IMR-90 (cell line): ENCODE measurements around the gene LRRC55. TPM values are rescaled to one million over a fixed set of nuclear protein-coding genes. Genes with fewer than 3 reads are reported as not detected.

ENCODE experiments used
- ATAC-seq: fragments of 200-7000 bp; cut with Tn5 transposase; 2 replicates; pipeline ENCODE4 v1.9.1; 2020; ENCODE audit warnings: low read depth, mild to moderate bottlenecking, moderate library complexity
- BruUV-seq: library from RNA; stranded (reverse); fragments of 400-500 nt; replicated peaks from 2 replicates; lab custom pipeline; 2021; lab: Mats Ljungman, UMichigan
- CTCF ChIA-PET: fragments of 300-600 bp; formaldehyde crosslinking; extraction: SDS; loops from one replicate; lab custom pipeline; 2021; ENCODE audit warnings: antibody characterized with exemption; lab: Yijun Ruan, JAX
- POLR2A ChIA-PET: fragments of 300-600 bp; sonication (Branson Sonifier 250); formaldehyde crosslinking; loops from one replicate; lab custom pipeline; 2022; ENCODE audit warnings: antibody characterized with exemption; ENCODE audit not compliant: unreplicated experiment; lab: Charles Lee
- DNase-seq: peaks from one replicate; pipeline ENCODE4 v3.0.0; 2013
- H2AFZ ChIP-seq: replicated peaks from 2 replicates; pipeline ENCODE3; 2013; ENCODE audit warnings: low read length, mild to moderate bottlenecking; ENCODE audit not compliant: poor library complexity
- H2AK5ac ChIP-seq: 2 replicates; pipeline ENCODE4 v1.6.1; 2013; ENCODE audit warnings: low read depth, low read length, inconsistent platforms
- H2AK9ac ChIP-seq: replicated peaks from 2 replicates; pipeline ENCODE3; 2013; ENCODE audit warnings: mild to moderate bottlenecking, low read depth, low read length, moderate library complexity; ENCODE audit not compliant: poor library complexity
- H2BK120ac ChIP-seq: 2 replicates; pipeline ENCODE4 v1.6.1; 2013; ENCODE audit warnings: low read depth, low read length, inconsistent platforms
- H2BK15ac ChIP-seq: 3 replicates; pipeline ENCODE4 v1.6.1; 2013; ENCODE audit warnings: low read depth, low read length, inconsistent platforms
- H2BK20ac ChIP-seq: 2 replicates; pipeline ENCODE4 v1.6.1; 2013; ENCODE audit warnings: low read depth, mild to moderate bottlenecking, inconsistent platforms, low read length, moderate library complexity
- H2BK5ac ChIP-seq: 2 replicates; pipeline ENCODE4 v1.6.1; 2013; ENCODE audit warnings: mild to moderate bottlenecking, low read depth, low read length, inconsistent platforms; ENCODE audit not compliant: poor library complexity, severe bottlenecking
- H3K14ac ChIP-seq: replicated peaks from 2 replicates; pipeline ENCODE4 v1.6.1; 2013; ENCODE audit warnings: low read depth, low read length, inconsistent platforms
- H3K18ac ChIP-seq: 2 replicates; pipeline ENCODE4 v1.6.1; 2013; ENCODE audit warnings: low read depth, low read length, control low read depth
- H3K23ac ChIP-seq: 2 replicates; pipeline ENCODE4 v1.6.1; 2013; ENCODE audit warnings: low read depth, low read length, inconsistent platforms
- H3K27ac ChIP-seq: 2 replicates; pipeline ENCODE4 v1.5.1; 2013; ENCODE audit warnings: mild to moderate bottlenecking, control low read depth, low read length; ENCODE audit not compliant: insufficient read depth
- H3K27me3 ChIP-seq: 2 replicates; pipeline ENCODE4 v1.6.1; 2013; ENCODE audit warnings: low read length; ENCODE audit not compliant: control insufficient read depth, insufficient read depth
- H3K36me3 ChIP-seq: 2 replicates; pipeline ENCODE4 v1.6.1; 2013; ENCODE audit warnings: low read length, mixed read lengths; ENCODE audit not compliant: control insufficient read depth, insufficient read depth
- H3K4ac ChIP-seq: 2 replicates; pipeline ENCODE4 v1.6.1; 2013; ENCODE audit warnings: low read depth, low read length, inconsistent platforms
- H3K4me1 ChIP-seq: 2 replicates; pipeline ENCODE4 v1.6.1; 2013; ENCODE audit warnings: low read length, mixed read lengths; ENCODE audit not compliant: control insufficient read depth, insufficient read depth
- H3K4me2 ChIP-seq: 2 replicates; pipeline ENCODE4 v1.6.1; 2013; ENCODE audit warnings: low read depth, mild to moderate bottlenecking, control low read depth, low read length, moderate library complexity
- H3K4me3 ChIP-seq: 2 replicates; pipeline ENCODE4 v1.5.1; 2013; ENCODE audit warnings: low read depth, mild to moderate bottlenecking, control low read depth, low read length, moderate library complexity; ENCODE audit not compliant: insufficient read depth
- H3K56ac ChIP-seq: 2 replicates; pipeline ENCODE4 v1.6.1; 2013; ENCODE audit warnings: low read length, inconsistent platforms; ENCODE audit not compliant: insufficient read depth; ENCODE audit errors: extremely low read depth
- H3K79me1 ChIP-seq, 2 experiments: 2 replicates each; pipeline ENCODE4 v1.6.1; 2013; ENCODE audit warnings: low read length in 2 of 2, inconsistent platforms in 1 of 2, low read depth in 1 of 2
- H3K9ac ChIP-seq: 2 replicates; pipeline ENCODE4 v1.6.1; 2013; ENCODE audit warnings: low read depth, low read length, control low read depth
- H3K9me1 ChIP-seq: 2 replicates; pipeline ENCODE4 v1.6.1; 2013; ENCODE audit warnings: low read length, inconsistent platforms; ENCODE audit not compliant: insufficient read depth
- H3K9me3 ChIP-seq: 2 replicates; pipeline ENCODE4 v1.6.1; 2013; ENCODE audit warnings: low read length; ENCODE audit not compliant: control insufficient read depth, insufficient read depth
- H4K20me1 ChIP-seq: 2 replicates; pipeline ENCODE4 v1.6.1; 2013; ENCODE audit warnings: low read length, inconsistent platforms; ENCODE audit not compliant: insufficient read depth
- H4K5ac ChIP-seq: 2 replicates; pipeline ENCODE4 v1.6.1; 2013; ENCODE audit warnings: mild to moderate bottlenecking, low read depth, low read length, control low read depth
- H4K8ac ChIP-seq, 2 experiments: 2 replicates each; pipeline ENCODE4 v1.6.1; 2013; ENCODE audit warnings: low read depth in 2 of 2, low read length in 2 of 2, control low read depth in 1 of 2, inconsistent platforms in 1 of 2
- H4K91ac ChIP-seq: 2 replicates; pipeline ENCODE4 v1.6.1; 2013; ENCODE audit warnings: low read depth, low read length, inconsistent platforms; ENCODE audit not compliant: insufficient read depth
- ELK1 ChIP-seq: fragments of 150-350 bp; IDR thresholded peaks from 2 replicates; pipeline ENCODE4 v1.6.1; 2016; ENCODE audit warnings: low read depth, mild to moderate bottlenecking, low read length, moderate library complexity, borderline replicate concordance
- MAFK ChIP-seq: IDR thresholded peaks from 2 replicates; pipeline ENCODE4 v1.6.1; 2012; ENCODE audit warnings: low read depth, low read length, improper control_type of control experiment
- RFX5 ChIP-seq: IDR thresholded peaks from 2 replicates; pipeline ENCODE4 v1.8.0; 2012; ENCODE audit warnings: low read depth, mild to moderate bottlenecking, low read length, moderate library complexity
- WGBS, 2 experiments: methylation state at CpG; one replicate each; pipeline versions ENCODE4 v1.1.5 to v1.1.7; 2013; ENCODE audit warnings: missing lambda C conversion rate in 2 of 2; ENCODE audit not compliant: insufficient read length in 1 of 2; ENCODE audit errors: extremely low coverage in 2 of 2; 5-methylcytosine and 5-hydroxymethylcytosine counted together
- dilution Hi-C: fragments of 300-500 bp; cut with HindIII; formaldehyde crosslinking; loops from one replicate; pipeline ENCODE4 v1.14.3; 2018; ENCODE audit warnings: low sequenced_read_pairs; ENCODE audit not compliant: unreplicated experiment
- in situ Hi-C: fragments of 300-500 bp; cut with MboI; formaldehyde crosslinking; loops from 3 replicates; pipeline ENCODE4 v1.14.3; 2019; ENCODE audit warnings: low sequenced_read_pairs, inconsistent platforms, mixed read lengths
- intact Hi-C: fragments of 100-400 bp; cut with micrococcal nuclease; formaldehyde crosslinking; loops from 2 replicates; pipeline ENCODE4 v1.10.0; 2022
- polyA plus RNA-seq, 3 experiments: library from polyadenylated mRNA; depleted of rRNA; stranded (reverse); fragments of >200 nt; gene quantifications; 2 replicates each; pipeline ENCODE4 v1.2.3, GENCODE V29; 2012; ENCODE audit warnings: low replicate concordance in 1 of 3
- total RNA-seq: library from RNA; depleted of rRNA; stranded (reverse); fragments of >200 nt; gene quantifications from 2 replicates; pipeline ENCODE4 v1.2.3, GENCODE V29; 2012

LRRC55 gene
- total and polyA plus RNA-seq, 2 of the 4 experiments (the other 2 are of a cell fraction), result not detected

- Histone ChIP-seq H4K8ac (no peak overlapping the region), H3K9me1 (no peaks in the 10 kb centered on the region), H4K5ac (no peak overlapping the region), H3K4me1 (no peaks in the 10 kb centered on the region), H2AK9ac (no peak overlapping the region), H3K36me3 (no peaks in the 10 kb centered on the region), H3K27me3 (peaks cover 44% of the 10 kb centered on the region), H2AK5ac (no peak overlapping the region), H3K56ac (no peak overlapping the region), H3K9ac (no peak overlapping the region), H4K91ac (no peak overlapping the region), H3K23ac (no peak overlapping the region), H3K79me1 (no peaks in the 10 kb centered on the region), H2BK20ac (no peak overlapping the region), H2BK5ac (no peak overlapping the region), H3K18ac (no peak overlapping the region), H4K20me1 (no peaks in the 10 kb centered on the region), H3K27ac (no peak overlapping the region), H2BK15ac (no peak overlapping the region), H3K4me3 (no peak overlapping the region), H3K9me3 (no peaks in the 10 kb centered on the region), H3K14ac (no peak overlapping the region), H3K4ac (no peak overlapping the region), H3K4me2 (no peak overlapping the region), H2BK120ac (no peak overlapping the region), H2AFZ (no peak overlapping the region)
- CTCF ChIA-PET, result interaction anchor here (1.0 kb wide), 1 partner anchor 18 kb away, joined by 4 read pairs; no protein-coding TSS in a partner anchor
- intact Hi-C loops, result no loop called here
- WGBS, 2 experiments, result 70% methylated on average over 5 of the region's 18 CpGs; no CpG with 5 or more reads in 1 of the 2 experiments
- POLR2A ChIA-PET, result no interaction called here
- dilution Hi-C loops, result no loop called here
- no peak for DNase-seq
- BruUV-seq, result no TSS peak
- TF ChIP-seq ELK1, result no peak
- no peak for TF ChIP-seq RFX5
- TF ChIP-seq MAFK, result no peak
- in situ Hi-C loops, result no loop called here
- ATAC-seq, result no peak
Observed at GRCh38 chr11:57230791-57231538, 49.2 kb downstream of the LRRC55 start.
